Measurements from ENCODE around the gene CAMKK2. TPM values are rescaled to one million over a fixed set of nuclear protein-coding genes. Genes with fewer than 3 reads are reported as not detected.

The CAMKK2 gene
- total and polyA plus RNA-seq, 9 of the 15 experiments (the other 6 are each of a cell fraction or from before 2014, with no cell fraction given): 4.3 to 32.0 (median 18.2) TPM

DNA sequence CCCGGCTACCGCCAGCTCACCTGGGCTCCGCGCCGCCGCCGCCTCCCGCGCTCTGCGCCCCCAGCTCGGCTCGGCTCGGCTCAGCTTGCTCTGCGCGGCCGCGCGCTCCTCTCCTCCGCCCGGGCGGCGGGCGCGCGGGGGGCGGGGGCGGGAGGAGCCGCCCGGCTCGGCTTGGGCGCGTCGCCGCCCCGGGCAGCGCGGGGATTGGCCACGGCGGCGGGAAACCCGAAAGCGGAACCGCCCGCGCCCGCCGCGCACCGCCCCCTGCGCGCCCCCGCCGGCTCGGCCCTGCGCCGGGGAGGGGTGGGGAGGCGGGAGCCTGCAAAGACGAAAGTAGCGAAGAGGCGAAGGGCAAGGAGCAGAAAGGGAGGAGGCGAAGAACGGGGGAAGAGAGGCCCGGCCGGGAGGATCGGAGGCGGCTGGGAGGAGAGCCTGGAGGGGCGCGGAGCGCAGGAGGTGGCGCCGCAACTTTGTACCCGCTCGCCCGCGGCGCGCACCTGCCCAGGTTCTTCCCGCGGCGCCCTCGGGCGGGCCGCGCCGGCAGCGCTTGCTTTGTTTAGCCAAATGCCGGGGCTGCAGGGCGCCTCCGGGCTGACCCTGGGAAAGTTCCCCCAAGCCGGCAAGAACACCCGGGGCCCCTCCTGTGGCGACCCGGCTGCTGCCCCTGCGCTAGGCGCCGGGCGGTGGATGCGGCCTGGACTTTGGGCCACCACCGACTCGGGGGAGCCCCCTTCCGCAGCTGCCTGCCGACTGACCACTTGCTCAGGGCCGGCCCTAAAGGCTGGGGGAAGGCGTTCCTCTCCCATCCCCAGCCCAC, at the start of gene CAMKK2 (continued):
- TF ChIP-seq, protein P1, sequence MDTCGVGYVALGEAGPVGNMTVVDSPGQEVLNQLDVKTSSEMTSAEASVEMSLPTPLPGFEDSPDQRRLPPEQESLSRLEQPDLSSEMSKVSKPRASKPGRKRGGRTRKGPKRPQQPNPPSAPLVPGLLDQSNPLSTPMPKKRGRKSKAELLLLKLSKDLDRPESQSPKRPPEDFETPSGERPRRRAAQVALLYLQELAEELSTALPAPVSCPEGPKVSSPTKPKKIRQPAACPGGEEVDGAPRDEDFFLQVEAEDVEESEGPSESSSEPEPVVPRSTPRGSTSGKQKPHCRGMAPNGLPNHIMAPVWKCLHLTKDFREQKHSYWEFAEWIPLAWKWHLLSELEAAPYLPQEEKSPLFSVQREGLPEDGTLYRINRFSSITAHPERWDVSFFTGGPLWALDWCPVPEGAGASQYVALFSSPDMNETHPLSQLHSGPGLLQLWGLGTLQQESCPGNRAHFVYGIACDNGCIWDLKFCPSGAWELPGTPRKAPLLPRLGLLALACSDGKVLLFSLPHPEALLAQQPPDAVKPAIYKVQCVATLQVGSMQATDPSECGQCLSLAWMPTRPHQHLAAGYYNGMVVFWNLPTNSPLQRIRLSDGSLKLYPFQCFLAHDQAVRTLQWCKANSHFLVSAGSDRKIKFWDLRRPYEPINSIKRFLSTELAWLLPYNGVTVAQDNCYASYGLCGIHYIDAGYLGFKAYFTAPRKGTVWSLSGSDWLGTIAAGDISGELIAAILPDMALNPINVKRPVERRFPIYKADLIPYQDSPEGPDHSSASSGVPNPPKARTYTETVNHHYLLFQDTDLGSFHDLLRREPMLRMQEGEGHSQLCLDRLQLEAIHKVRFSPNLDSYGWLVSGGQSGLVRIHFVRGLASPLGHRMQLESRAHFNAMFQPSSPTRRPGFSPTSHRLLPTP (IDR thresholded peaks at IDR 0.05; ENCODE audit: borderline replicate concordance, extremely low read depth, insufficient read length): no peak
- TF ChIP-seq ZEB2 (IDR thresholded peaks at IDR 0.05) (peak; percentile 71; the same call in 1 of the 2 replicates), DPF2 (IDR thresholded peaks at IDR 0.05) (no peak), MXI1 (IDR thresholded peaks at IDR 0.05; ENCODE audit: low read depth, low read length) (no peak), ZNF445 (CRISPR knock-in tag; IDR thresholded peaks at IDR 0.05; ENCODE audit: low read depth) (no peak), ZNF830 (CRISPR knock-in tag; IDR thresholded peaks at IDR 0.05) (0 out of 2 replicates have a peak, but pooled peaks have one; percentile 46), NFATC3 (IDR thresholded peaks at IDR 0.05) (no peak), XRCC3 (IDR thresholded peaks at IDR 0.05) (no peak), PCBP1 (IDR thresholded peaks at IDR 0.05; ENCODE audit: low read depth, low read length, poor library complexity, severe bottlenecking) (peak; percentile 59), HNRNPUL1 (IDR thresholded peaks at IDR 0.05; ENCODE audit: low read length) (no peak), MAZ (CRISPR knock-in tag; conservative IDR thresholded peaks at IDR 0.05 in 1 of 2, IDR thresholded peaks at IDR 0.05 in 1 of 2) (peak; percentile 87 to 96), ZNF436 (CRISPR knock-in tag; IDR thresholded peaks at IDR 0.05) (no peak), TAL1 (IDR thresholded peaks at IDR 0.05) (no peak), POLR2A (conservative IDR thresholded peaks at IDR 0.05) (peak; percentile 79)
- TF ChIP-seq, protein P2, sequence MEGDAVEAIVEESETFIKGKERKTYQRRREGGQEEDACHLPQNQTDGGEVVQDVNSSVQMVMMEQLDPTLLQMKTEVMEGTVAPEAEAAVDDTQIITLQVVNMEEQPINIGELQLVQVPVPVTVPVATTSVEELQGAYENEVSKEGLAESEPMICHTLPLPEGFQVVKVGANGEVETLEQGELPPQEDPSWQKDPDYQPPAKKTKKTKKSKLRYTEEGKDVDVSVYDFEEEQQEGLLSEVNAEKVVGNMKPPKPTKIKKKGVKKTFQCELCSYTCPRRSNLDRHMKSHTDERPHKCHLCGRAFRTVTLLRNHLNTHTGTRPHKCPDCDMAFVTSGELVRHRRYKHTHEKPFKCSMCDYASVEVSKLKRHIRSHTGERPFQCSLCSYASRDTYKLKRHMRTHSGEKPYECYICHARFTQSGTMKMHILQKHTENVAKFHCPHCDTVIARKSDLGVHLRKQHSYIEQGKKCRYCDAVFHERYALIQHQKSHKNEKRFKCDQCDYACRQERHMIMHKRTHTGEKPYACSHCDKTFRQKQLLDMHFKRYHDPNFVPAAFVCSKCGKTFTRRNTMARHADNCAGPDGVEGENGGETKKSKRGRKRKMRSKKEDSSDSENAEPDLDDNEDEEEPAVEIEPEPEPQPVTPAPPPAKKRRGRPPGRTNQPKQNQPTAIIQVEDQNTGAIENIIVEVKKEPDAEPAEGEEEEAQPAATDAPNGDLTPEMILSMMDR (IDR thresholded peaks at IDR 0.05 in 2 of 3, conservative IDR thresholded peaks at IDR 0.05 in 1 of 3; ENCODE audit: insufficient read depth in 2 of 3, low read depth in 1 of 3, low read length in 3 of 3): peak; percentile 39 to 48 (median 42); a peak in 5 of 6 replicates
- TF ChIP-seq, protein P3, sequence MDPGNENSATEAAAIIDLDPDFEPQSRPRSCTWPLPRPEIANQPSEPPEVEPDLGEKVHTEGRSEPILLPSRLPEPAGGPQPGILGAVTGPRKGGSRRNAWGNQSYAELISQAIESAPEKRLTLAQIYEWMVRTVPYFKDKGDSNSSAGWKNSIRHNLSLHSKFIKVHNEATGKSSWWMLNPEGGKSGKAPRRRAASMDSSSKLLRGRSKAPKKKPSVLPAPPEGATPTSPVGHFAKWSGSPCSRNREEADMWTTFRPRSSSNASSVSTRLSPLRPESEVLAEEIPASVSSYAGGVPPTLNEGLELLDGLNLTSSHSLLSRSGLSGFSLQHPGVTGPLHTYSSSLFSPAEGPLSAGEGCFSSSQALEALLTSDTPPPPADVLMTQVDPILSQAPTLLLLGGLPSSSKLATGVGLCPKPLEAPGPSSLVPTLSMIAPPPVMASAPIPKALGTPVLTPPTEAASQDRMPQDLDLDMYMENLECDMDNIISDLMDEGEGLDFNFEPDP (CRISPR knock-in tag; IDR thresholded peaks at IDR 0.05): no peak
- TF ChIP-seq, protein P4, sequence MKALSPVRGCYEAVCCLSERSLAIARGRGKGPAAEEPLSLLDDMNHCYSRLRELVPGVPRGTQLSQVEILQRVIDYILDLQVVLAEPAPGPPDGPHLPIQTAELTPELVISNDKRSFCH (CRISPR knock-in tag; IDR thresholded peaks at IDR 0.05): no peak
- TF ChIP-seq, protein P4 (tag; IDR thresholded peaks at IDR 0.05): 0 out of 2 replicates have a peak, but pooled peaks have one; percentile 46
- TF ChIP-seq, protein P5, sequence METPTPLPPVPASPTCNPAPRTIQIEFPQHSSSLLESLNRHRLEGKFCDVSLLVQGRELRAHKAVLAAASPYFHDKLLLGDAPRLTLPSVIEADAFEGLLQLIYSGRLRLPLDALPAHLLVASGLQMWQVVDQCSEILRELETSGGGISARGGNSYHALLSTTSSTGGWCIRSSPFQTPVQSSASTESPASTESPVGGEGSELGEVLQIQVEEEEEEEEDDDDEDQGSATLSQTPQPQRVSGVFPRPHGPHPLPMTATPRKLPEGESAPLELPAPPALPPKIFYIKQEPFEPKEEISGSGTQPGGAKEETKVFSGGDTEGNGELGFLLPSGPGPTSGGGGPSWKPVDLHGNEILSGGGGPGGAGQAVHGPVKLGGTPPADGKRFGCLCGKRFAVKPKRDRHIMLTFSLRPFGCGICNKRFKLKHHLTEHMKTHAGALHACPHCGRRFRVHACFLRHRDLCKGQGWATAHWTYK (CRISPR knock-in tag; IDR thresholded peaks at IDR 0.05): peak; percentile 52; the same call in 1 of the 2 replicates

All from K562 (cell line).